Liver (tissue), 9 donors: ENCODE results near the gene MAD2L2. TPM values are rescaled to one million over a fixed set of nuclear protein-coding genes. Genes with fewer than 3 reads are reported as not detected.

Source experiments
- DNase-seq: peaks from one replicate; pipeline ENCODE4 v3.0.0-alpha.2; 2017; ENCODE audit warnings: low spot score
- H3K27ac ChIP-seq, 2 donors: one replicate each; pipeline ENCODE4 v1.7.0; 2013; ENCODE audit warnings: inconsistent platforms in 2 of 2, low read length in 2 of 2, control low read depth in 1 of 2, low read depth in 1 of 2, mild to moderate bottlenecking in 1 of 2
- H3K27me3 ChIP-seq, 4 donors: one replicate each; pipeline versions ENCODE4 v1.6.1 to v1.7.0; 2013; ENCODE audit warnings: low read length in 3 of 4, inconsistent platforms in 1 of 4, mild to moderate bottlenecking in 1 of 4, moderate library complexity in 1 of 4; ENCODE audit not compliant: control insufficient read depth in 4 of 4, insufficient read depth in 4 of 4
- H3K36me3 ChIP-seq, 4 donors: one replicate each; pipeline versions ENCODE4 v1.6.1 to v1.7.0; 2013; ENCODE audit warnings: low read length in 3 of 4, mild to moderate bottlenecking in 3 of 4, low read depth in 1 of 4, moderate library complexity in 1 of 4; ENCODE audit not compliant: control insufficient read depth in 4 of 4, insufficient read depth in 3 of 4
- H3K4me1 ChIP-seq, 4 donors: one replicate each; pipeline versions ENCODE4 v1.6.1 to v1.7.0; 2013; ENCODE audit warnings: low read length in 3 of 4, mild to moderate bottlenecking in 3 of 4, moderate library complexity in 1 of 4; ENCODE audit not compliant: control insufficient read depth in 4 of 4, insufficient read depth in 4 of 4
- H3K4me3 ChIP-seq, 3 donors: one replicate each; pipeline versions ENCODE4 v1.6.1 to v1.7.0; 2013; ENCODE audit warnings: low read length in 3 of 3, control low read depth in 1 of 3, low read depth in 1 of 3, mild to moderate bottlenecking in 1 of 3
- H3K9ac ChIP-seq, 2 donors: one replicate each; pipeline ENCODE4 v1.7.0; 2013; ENCODE audit warnings: low read length in 2 of 2, mild to moderate bottlenecking in 2 of 2, moderate library complexity in 2 of 2, control low read depth in 1 of 2, low read depth in 1 of 2
- H3K9me3 ChIP-seq, 4 donors: one replicate each; pipeline versions ENCODE4 v1.6.1 to v1.7.0; 2013; ENCODE audit warnings: low read length in 3 of 4; ENCODE audit not compliant: control insufficient read depth in 4 of 4
- EGR1 ChIP-seq, 2 donors: IDR thresholded peaks; 2 replicates each; pipeline ENCODE4 v1.6.1; 2016 to 2018; ENCODE audit warnings: antibody characterized with exemption in 2 of 2, low read depth in 2 of 2
- FOXA1 ChIP-seq: IDR thresholded peaks from 2 replicates; pipeline ENCODE4 v1.6.1; 2016; ENCODE audit warnings: antibody characterized with exemption
- FOXA2 ChIP-seq: IDR thresholded peaks from 2 replicates; pipeline ENCODE4 v1.6.1; 2016; ENCODE audit warnings: antibody characterized with exemption
- GABPA ChIP-seq, 2 donors: IDR thresholded peaks in 1 of 2; conservative IDR thresholded peaks in 1 of 2; 2 replicates each; pipeline ENCODE4 v1.6.1; 2016; ENCODE audit warnings: antibody characterized with exemption in 2 of 2, mild to moderate bottlenecking in 1 of 2, moderate library complexity in 1 of 2
- HNF4A ChIP-seq, 2 donors: conservative IDR thresholded peaks; 2 replicates each; pipeline ENCODE4 v1.6.1; 2016; ENCODE audit warnings: antibody characterized with exemption in 2 of 2, mild to moderate bottlenecking in 2 of 2
- HNF4G ChIP-seq: IDR thresholded peaks from 2 replicates; pipeline ENCODE4 v1.6.1; 2016; ENCODE audit warnings: antibody characterized with exemption
- JUND ChIP-seq, 2 donors: IDR thresholded peaks; 2 replicates each; pipeline ENCODE4 v1.6.1; 2016; ENCODE audit warnings: antibody characterized with exemption in 2 of 2
- NR2F2 ChIP-seq: IDR thresholded peaks from 2 replicates; pipeline ENCODE4 v1.6.1; 2016; ENCODE audit warnings: antibody characterized with exemption
- RAD21 ChIP-seq, 2 donors: IDR thresholded peaks; 2 replicates each; pipeline ENCODE4 v1.6.1; 2016; ENCODE audit warnings: antibody characterized with exemption in 2 of 2, mild to moderate bottlenecking in 2 of 2
- RXRA ChIP-seq, 2 donors: IDR thresholded peaks; 2 replicates each; pipeline ENCODE4 v1.6.1; 2017 to 2018; ENCODE audit warnings: antibody characterized with exemption in 2 of 2, mild to moderate bottlenecking in 1 of 2
- SP1 ChIP-seq: IDR thresholded peaks from 2 replicates; pipeline ENCODE4 v1.6.1; 2018; ENCODE audit warnings: antibody characterized with exemption, mild to moderate bottlenecking
- TAF1 ChIP-seq: conservative IDR thresholded peaks from 2 replicates; pipeline ENCODE4 v1.6.1; 2016; ENCODE audit warnings: antibody characterized with exemption, mild to moderate bottlenecking
- YY1 ChIP-seq: IDR thresholded peaks from 2 replicates; pipeline ENCODE4 v1.6.1; 2016; ENCODE audit warnings: antibody characterized with exemption, mild to moderate bottlenecking
- WGBS: extraction: QIAGEN DNeasy Blood & Tissue Kit; methylation state at CpG from one replicate; pipeline ENCODE4 v1.1.7; 2013; 5-methylcytosine and 5-hydroxymethylcytosine counted together
- polyA plus RNA-seq, 2 donors: library from polyadenylated mRNA; stranded (reverse) in 1 of 2; unstranded in 1 of 2; fragments of 200-250 nt in 1 of 2; fragments of >200 nt in 1 of 2; fragmentation: Nextera tagmentation in 1 of 2; extraction: Ambion mirVana in 1 of 2; gene quantifications; one replicate each; pipeline versions ENCODE4 v1.2.1 to v1.2.3, GENCODE V29; 2013 to 2015
- total RNA-seq, 2 donors: library from RNA; depleted of rRNA; stranded (reverse); fragments of >200 nt; gene quantifications; one replicate each; pipeline ENCODE4 v1.2.3, GENCODE V29; 2014
- TF ChIP-seq, protein P1 (sequence below): IDR thresholded peaks from 2 replicates; pipeline ENCODE4 v1.6.1; 2016; ENCODE audit warnings: antibody characterized with exemption
- TF ChIP-seq, protein P2 (sequence below): fragments of 150-350 bp; IDR thresholded peaks from 2 replicates; pipeline ENCODE4 v1.5.1; 2017; ENCODE audit warnings: improper control_type of control experiment, low read depth, low read length; ENCODE audit not compliant: missing input control
- TF ChIP-seq, protein P3 (sequence below): IDR thresholded peaks from 2 replicates; pipeline ENCODE4 v1.6.1; 2016; ENCODE audit warnings: antibody characterized with exemption, mild to moderate bottlenecking
- TF ChIP-seq, protein P4 (sequence below): IDR thresholded peaks from 2 replicates; pipeline ENCODE4 v1.6.1; 2016; ENCODE audit warnings: antibody characterized with exemption
- TF ChIP-seq, protein P5 (sequence below): IDR thresholded peaks from 2 replicates; pipeline ENCODE4 v1.6.1; 2016; ENCODE audit warnings: antibody characterized with exemption
- donor health status: healthy.
- donor health status: healthy.
- donor health status: healthy.
- donor health status: healthy.
- donor health status: healthy.

The MAD2L2 gene
- total and polyA plus RNA-seq, 4 donors: 17.5 to 43.1 (median 31.9) TPM

DNA sequence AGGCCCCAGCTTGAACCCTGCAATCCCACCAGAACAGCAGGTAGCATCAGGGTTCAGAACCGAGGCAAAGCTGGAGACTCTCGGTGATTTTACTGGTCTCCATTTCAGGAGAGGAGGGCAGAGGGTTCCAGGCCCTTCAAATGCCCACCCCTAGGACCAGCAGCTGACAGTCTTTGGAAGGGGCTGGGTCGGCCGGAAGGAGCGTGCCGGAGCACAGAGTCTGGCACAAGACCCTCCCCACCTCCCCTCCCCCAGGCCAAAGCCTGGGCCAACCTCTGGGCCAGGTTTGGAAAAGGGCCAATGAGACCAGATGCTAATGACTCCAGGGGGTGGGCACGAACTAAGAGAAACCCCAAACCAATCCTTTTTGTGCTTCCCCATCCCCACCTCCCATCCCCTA lies 33.6 kb downstream of the MAD2L2 start:
- TF ChIP-seq JUND (IDR thresholded peaks at IDR 0.05) (no peak), HNF4A (conservative IDR thresholded peaks at IDR 0.05) (no peak), RAD21 (IDR thresholded peaks at IDR 0.05) (no peak), FOXA1 (no peak), GABPA (IDR thresholded peaks at IDR 0.05 in 1 of 2, conservative IDR thresholded peaks at IDR 0.05 in 1 of 2) (no peak), HNF4G (no peak), RXRA (IDR thresholded peaks at IDR 0.05) (no peak), TAF1 (no peak), NR2F2 (no peak), SP1 (no peak), EGR1 (IDR thresholded peaks at IDR 0.05; ENCODE audit: low read depth in 2 of 2) (no peak), YY1 (no peak), FOXA2 (no peak)
- TF ChIP-seq, protein P1, sequence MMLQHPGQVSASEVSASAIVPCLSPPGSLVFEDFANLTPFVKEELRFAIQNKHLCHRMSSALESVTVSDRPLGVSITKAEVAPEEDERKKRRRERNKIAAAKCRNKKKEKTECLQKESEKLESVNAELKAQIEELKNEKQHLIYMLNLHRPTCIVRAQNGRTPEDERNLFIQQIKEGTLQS: no peak
- TF ChIP-seq, protein P2, sequence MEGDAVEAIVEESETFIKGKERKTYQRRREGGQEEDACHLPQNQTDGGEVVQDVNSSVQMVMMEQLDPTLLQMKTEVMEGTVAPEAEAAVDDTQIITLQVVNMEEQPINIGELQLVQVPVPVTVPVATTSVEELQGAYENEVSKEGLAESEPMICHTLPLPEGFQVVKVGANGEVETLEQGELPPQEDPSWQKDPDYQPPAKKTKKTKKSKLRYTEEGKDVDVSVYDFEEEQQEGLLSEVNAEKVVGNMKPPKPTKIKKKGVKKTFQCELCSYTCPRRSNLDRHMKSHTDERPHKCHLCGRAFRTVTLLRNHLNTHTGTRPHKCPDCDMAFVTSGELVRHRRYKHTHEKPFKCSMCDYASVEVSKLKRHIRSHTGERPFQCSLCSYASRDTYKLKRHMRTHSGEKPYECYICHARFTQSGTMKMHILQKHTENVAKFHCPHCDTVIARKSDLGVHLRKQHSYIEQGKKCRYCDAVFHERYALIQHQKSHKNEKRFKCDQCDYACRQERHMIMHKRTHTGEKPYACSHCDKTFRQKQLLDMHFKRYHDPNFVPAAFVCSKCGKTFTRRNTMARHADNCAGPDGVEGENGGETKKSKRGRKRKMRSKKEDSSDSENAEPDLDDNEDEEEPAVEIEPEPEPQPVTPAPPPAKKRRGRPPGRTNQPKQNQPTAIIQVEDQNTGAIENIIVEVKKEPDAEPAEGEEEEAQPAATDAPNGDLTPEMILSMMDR: no peak
- TF ChIP-seq, protein P3, sequence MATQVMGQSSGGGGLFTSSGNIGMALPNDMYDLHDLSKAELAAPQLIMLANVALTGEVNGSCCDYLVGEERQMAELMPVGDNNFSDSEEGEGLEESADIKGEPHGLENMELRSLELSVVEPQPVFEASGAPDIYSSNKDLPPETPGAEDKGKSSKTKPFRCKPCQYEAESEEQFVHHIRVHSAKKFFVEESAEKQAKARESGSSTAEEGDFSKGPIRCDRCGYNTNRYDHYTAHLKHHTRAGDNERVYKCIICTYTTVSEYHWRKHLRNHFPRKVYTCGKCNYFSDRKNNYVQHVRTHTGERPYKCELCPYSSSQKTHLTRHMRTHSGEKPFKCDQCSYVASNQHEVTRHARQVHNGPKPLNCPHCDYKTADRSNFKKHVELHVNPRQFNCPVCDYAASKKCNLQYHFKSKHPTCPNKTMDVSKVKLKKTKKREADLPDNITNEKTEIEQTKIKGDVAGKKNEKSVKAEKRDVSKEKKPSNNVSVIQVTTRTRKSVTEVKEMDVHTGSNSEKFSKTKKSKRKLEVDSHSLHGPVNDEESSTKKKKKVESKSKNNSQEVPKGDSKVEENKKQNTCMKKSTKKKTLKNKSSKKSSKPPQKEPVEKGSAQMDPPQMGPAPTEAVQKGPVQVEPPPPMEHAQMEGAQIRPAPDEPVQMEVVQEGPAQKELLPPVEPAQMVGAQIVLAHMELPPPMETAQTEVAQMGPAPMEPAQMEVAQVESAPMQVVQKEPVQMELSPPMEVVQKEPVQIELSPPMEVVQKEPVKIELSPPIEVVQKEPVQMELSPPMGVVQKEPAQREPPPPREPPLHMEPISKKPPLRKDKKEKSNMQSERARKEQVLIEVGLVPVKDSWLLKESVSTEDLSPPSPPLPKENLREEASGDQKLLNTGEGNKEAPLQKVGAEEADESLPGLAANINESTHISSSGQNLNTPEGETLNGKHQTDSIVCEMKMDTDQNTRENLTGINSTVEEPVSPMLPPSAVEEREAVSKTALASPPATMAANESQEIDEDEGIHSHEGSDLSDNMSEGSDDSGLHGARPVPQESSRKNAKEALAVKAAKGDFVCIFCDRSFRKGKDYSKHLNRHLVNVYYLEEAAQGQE: no peak
- TF ChIP-seq, protein P4, sequence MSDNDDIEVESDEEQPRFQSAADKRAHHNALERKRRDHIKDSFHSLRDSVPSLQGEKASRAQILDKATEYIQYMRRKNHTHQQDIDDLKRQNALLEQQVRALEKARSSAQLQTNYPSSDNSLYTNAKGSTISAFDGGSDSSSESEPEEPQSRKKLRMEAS: no peak
- TF ChIP-seq, protein P5, sequence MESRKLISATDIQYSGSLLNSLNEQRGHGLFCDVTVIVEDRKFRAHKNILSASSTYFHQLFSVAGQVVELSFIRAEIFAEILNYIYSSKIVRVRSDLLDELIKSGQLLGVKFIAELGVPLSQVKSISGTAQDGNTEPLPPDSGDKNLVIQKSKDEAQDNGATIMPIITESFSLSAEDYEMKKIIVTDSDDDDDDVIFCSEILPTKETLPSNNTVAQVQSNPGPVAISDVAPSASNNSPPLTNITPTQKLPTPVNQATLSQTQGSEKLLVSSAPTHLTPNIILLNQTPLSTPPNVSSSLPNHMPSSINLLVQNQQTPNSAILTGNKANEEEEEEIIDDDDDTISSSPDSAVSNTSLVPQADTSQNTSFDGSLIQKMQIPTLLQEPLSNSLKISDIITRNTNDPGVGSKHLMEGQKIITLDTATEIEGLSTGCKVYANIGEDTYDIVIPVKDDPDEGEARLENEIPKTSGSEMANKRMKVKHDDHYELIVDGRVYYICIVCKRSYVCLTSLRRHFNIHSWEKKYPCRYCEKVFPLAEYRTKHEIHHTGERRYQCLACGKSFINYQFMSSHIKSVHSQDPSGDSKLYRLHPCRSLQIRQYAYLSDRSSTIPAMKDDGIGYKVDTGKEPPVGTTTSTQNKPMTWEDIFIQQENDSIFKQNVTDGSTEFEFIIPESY: no peak
- no peak overlapping the region for H3K4me3 ChIP-seq
- no peaks in the 10 kb centered on the region for H3K9me3 ChIP-seq
- no peaks in the 10 kb centered on the region for H3K27me3 ChIP-seq
- peaks cover 7 to 29% (median 26%) of the 10 kb centered on the region in 4 donors for H3K4me1 ChIP-seq
- H3K27ac ChIP-seq: no peak overlapping the region
- no peaks in the 10 kb centered on the region for H3K36me3 ChIP-seq
- DNase-seq: no peak
- WGBS: 86% methylated on average over 7 of the region's 7 CpGs
- H3K9ac ChIP-seq: no peak overlapping the region
